Lower lobe of right lung (tissue), 2 donors: Measurements from ENCODE around the gene LIX1L. TPM values are rescaled to one million over a fixed set of nuclear protein-coding genes. Genes with fewer than 3 reads are reported as not detected.
A peak's percentile ranks its signal among the peaks of the same experiment; 100 is the strongest.

Experiments
- ATAC-seq, 2 donors: fragments of 200-7000 bp; cut with Tn5 transposase; one replicate each; pipeline ENCODE4 v1.9.1; 2020 to 2022; ENCODE audit warnings: mild to moderate bottlenecking in 2 of 2, moderate library complexity in 2 of 2
- DNase-seq: peaks from one replicate; pipeline ENCODE4 v3.0.0-alpha.2; 2020
- H3K27ac ChIP-seq: fragments of 200-600 bp; one replicate; pipeline ENCODE4 v1.8.0; 2022
- H3K27me3 ChIP-seq: fragments of 200-600 bp; one replicate; pipeline ENCODE4 v1.8.0; 2022; ENCODE audit warnings: low read depth
- H3K36me3 ChIP-seq: fragments of 200-600 bp; one replicate; pipeline ENCODE4 v1.8.0; 2022; ENCODE audit warnings: mild to moderate bottlenecking
- H3K4me1 ChIP-seq: fragments of 200-600 bp; one replicate; pipeline ENCODE4 v1.8.0; 2022
- H3K4me3 ChIP-seq: fragments of 200-600 bp; one replicate; pipeline ENCODE4 v1.8.0; 2022; ENCODE audit warnings: mild to moderate bottlenecking
- H3K9me3 ChIP-seq: fragments of 200-600 bp; one replicate; pipeline ENCODE4 v1.8.0; 2022
- intact Hi-C: fragments of 100-400 bp; cut with DNase I; formaldehyde crosslinking; loops from one replicate; pipeline ENCODE4 v1.11.0; 2022
- total RNA-seq: library from RNA; stranded (reverse); fragmentation: NEBNext Ultra II Directional; extraction: Animal tissue kit (Norgen Biotek cat#: 25700); gene quantifications from one replicate; pipeline ENCODE4 v1.2.1, GENCODE V29; 2021
- TF ChIP-seq, protein P1 (sequence below): fragments of 200-600 bp; IDR thresholded peaks from one replicate; pipeline ENCODE4 v1.8.0; 2022; ENCODE audit warnings: antibody characterized with exemption, mild to moderate bottlenecking
- donor health status: DM: no; HTN: yes; CAD: no; lungs with severe emphysema.

LIX1L gene
- total RNA-seq, 1 donor from 2014 or later: 30.9 TPM

DNA sequence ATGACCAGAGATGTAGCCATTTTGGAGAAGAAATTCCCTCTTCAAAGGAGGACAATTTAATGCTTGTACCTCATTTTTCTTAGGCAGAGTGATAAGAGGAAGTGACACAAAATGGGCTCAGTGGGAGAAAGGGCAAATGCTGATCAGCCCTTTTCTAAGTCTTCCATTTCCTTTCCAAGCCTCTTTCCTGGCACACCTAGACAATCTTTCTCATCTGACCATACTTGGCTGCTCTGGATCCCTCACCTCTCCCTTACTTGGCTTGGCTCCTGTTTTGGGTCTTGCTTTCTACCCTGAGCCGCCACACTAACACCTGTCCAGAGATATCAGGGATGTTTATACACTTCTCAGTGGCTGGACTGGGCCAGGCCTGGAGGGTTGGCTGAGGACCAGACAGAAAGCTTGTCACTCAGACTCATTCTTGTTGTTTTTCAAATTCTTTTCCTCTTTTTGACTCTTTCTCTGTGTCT, 25.4 kb upstream of the LIX1L start:
- no peak for DNase-seq
- Histone ChIP-seq H3K27ac (peak overlapping the region; percentile 96), H3K9me3 (no peaks in the 10 kb centered on the region), H3K4me3 (no peak overlapping the region), H3K27me3 (no peaks in the 10 kb centered on the region), H3K36me3 (no peaks in the 10 kb centered on the region), H3K4me1 (peaks cover 84% of the 10 kb centered on the region)
- intact Hi-C loops: no loop called here
- ATAC-seq: no peak
- TF ChIP-seq, protein P1, sequence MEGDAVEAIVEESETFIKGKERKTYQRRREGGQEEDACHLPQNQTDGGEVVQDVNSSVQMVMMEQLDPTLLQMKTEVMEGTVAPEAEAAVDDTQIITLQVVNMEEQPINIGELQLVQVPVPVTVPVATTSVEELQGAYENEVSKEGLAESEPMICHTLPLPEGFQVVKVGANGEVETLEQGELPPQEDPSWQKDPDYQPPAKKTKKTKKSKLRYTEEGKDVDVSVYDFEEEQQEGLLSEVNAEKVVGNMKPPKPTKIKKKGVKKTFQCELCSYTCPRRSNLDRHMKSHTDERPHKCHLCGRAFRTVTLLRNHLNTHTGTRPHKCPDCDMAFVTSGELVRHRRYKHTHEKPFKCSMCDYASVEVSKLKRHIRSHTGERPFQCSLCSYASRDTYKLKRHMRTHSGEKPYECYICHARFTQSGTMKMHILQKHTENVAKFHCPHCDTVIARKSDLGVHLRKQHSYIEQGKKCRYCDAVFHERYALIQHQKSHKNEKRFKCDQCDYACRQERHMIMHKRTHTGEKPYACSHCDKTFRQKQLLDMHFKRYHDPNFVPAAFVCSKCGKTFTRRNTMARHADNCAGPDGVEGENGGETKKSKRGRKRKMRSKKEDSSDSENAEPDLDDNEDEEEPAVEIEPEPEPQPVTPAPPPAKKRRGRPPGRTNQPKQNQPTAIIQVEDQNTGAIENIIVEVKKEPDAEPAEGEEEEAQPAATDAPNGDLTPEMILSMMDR: no peak

DNA sequence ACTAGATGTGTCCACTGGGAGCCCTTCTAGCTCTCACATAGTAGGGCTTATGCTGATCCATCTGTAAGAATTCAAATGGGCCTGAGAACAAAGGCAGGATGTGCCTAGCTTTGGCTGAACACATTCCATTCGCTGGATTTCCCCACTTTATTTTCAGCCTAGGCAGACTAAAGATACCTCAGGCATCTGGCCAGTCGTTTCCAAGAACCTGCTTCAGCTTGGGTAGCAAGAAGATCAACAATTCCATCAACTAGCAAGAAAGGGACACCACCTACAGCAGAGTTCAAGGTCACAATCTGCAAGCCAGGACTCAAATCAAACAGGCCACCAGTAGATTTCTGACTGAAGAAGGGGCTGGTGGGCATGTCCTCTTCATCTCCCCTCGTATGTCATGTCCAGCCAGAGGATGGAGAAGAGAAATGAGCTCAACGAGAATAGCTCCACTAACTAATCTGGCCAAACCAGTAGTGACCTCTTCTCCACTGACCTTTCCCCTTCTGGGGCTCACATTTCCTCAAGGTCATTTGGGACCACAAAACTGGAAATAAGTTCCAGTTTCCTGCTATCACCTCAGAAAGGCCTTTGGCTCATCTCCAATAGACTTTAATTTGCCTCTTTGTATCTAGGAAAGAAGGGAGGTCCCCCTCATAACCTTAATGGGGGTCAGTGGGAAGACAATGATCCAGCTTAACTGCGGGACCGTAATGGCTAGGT, 24.4 kb upstream of the LIX1L start:
- H3K4me3 ChIP-seq: no peak overlapping the region
- peaks cover 95% of the 10 kb centered on the region for H3K4me1 ChIP-seq
- no peak for DNase-seq
- TF ChIP-seq, protein P1: no peak
- no peaks in the 10 kb centered on the region for H3K36me3 ChIP-seq
- no peak for ATAC-seq
- H3K27me3 ChIP-seq: no peaks in the 10 kb centered on the region
- no peaks in the 10 kb centered on the region for H3K9me3 ChIP-seq
- peak overlapping the region; percentile 96 for H3K27ac ChIP-seq
- intact Hi-C loops: no loop called here

DNA sequence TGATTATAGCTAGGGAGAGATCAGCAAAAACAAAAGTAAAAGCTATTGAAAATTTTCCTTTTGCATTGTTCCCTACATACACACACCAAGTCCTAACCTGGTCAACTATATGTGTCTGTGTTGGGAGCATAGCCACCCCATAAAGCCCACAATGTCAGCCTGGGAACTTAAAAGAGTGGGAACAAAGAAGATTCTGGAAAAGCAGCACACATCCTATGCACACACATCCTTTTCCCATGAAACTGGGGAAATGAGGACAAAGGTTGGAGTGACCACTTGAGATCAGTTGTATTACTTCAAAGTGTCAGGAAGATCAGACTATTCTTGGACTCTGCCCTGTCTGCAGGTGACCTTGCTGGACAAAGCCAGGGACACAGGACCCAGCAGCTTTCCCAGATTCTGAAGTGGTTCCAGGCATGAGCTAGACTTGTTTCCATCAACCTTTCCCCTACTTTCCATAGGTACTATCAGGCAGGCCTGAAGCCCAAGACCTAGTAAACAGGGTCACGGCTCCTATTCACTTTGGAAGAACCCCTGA, 22.7 kb upstream of the LIX1L start:
- TF ChIP-seq, protein P1: no peak
- intact Hi-C loops: no loop called here
- Histone ChIP-seq H3K36me3 (no peaks in the 10 kb centered on the region), H3K4me3 (peak overlapping the region; percentile 44), H3K4me1 (peaks cover 82% of the 10 kb centered on the region), H3K27me3 (no peaks in the 10 kb centered on the region), H3K27ac (peak overlapping the region; percentile 96), H3K9me3 (no peaks in the 10 kb centered on the region)
- DNase-seq: no peak
- no peak for ATAC-seq

DNA sequence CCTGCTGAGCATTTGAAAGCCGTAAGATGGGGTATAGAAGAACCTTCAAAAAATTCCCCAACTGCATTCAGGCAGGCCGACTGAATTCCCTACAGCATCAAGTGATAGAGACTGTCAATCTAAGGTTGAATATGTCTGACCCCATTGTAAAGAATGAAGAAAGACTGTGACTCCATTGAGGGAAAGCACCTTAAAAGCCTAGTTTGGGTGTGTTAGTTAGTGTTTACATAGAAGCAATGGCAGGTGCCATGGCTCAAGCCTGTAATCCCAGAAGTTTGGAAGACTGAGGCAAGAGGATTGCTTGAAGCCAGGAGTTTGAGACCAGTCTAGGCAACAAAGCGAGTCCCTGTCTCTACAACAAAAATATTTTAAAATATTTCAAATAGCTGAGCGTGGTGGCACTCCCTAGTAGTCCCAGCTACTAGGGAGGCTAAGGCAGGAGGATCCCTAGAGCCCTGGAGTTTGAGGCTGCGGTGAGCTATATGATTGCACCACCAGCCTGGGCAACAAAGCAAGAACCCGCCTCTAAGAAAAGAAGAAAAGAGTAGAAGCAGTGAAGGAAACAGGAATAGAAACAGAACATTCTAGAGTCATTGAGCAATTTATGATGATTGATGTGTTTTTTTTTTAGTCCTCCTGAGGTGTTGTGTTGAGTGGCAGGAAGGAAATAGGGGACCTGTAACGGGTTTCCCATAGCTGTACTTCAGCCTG, 22.1 kb upstream of the LIX1L start:
- ATAC-seq (peak; percentile 34 to 38), DNase-seq (no peak)
- TF ChIP-seq, protein P1: no peak
- Histone ChIP-seq H3K4me3 (peak overlapping the region; percentile 44), H3K9me3 (no peaks in the 10 kb centered on the region), H3K4me1 (peaks cover 76% of the 10 kb centered on the region), H3K27me3 (no peaks in the 10 kb centered on the region), H3K27ac (peak overlapping the region; percentile 96), H3K36me3 (no peaks in the 10 kb centered on the region)
- intact Hi-C loops: loop anchor here (5.0 kb wide), 1 partner anchor 32 kb away; no protein-coding TSS in a partner anchor

DNA sequence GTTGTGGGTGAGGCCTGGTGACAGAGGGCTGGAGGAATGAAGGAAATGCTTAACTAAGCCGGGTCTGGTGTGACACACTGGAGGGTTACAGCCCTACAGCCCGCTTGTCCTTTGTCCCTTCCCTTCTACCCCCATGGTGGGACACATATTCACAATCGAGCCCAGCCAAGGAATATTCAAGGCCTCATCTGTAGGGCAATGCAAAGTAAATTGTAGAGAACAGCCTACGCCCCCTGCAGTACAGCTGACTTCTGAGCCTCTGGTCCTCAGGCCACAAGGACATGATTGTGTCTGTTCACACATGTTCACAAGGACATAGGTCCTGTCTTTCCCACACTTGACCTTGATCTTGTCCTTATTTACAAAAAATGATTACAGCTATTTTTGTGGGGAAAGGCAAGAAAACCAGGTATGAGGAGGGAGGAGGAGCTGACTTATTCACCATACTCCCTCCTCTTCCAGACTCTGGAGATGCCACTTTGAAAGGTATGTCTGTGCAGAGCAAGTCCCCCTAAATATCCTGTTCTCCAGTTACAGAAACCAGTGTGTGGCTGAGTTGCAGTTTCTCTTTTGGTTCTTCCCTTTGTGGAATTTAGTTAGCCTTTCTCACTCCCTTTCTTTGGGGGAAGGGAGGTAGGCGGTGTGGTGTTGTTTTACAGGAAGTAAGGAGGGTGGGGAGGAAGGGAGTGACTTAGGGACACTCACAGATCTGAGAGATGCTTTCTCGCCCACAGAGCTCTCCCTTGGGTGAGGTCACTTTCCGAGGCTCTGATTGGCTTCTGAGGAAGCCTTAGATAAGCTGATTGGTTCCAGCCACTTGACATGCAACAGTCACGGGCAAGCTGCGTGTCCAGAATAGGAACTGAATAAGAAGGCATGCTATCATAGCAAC, 21.3 kb upstream of the LIX1L start:
- intact Hi-C loops: loop anchor here (5.0 kb wide), 1 partner anchor 33 kb away; no protein-coding TSS in a partner anchor
- Histone ChIP-seq H3K27me3 (no peaks in the 10 kb centered on the region), H3K4me3 (peak overlapping the region; percentile 44), H3K27ac (peak overlapping the region; percentile 96), H3K9me3 (no peaks in the 10 kb centered on the region), H3K4me1 (peaks cover 68% of the 10 kb centered on the region), H3K36me3 (no peaks in the 10 kb centered on the region)
- ATAC-seq: peak; percentile 97
- TF ChIP-seq, protein P1: peak; percentile 17
- peak; percentile 93 for DNase-seq
